ENCODE results near the gene C3orf62. TPM values are rescaled to one million over a fixed set of nuclear protein-coding genes. Genes with fewer than 3 reads are reported as not detected.

C3orf62 gene
- total and polyA plus RNA-seq, 10 of the 15 experiments (the other 5 are each of a cell fraction or from before 2014, with no cell fraction given), result 2.7 to 7.5 (median 4.2) TPM

GRCh38 chr3:49238274-49239127 is 38.5 kb downstream of the C3orf62 start (continued):
- peak; percentile 61 to 82 for TF ChIP-seq BHLHE40 (IDR thresholded peaks at IDR 0.05; ENCODE audit: borderline replicate concordance in 1 of 2, low read depth in 2 of 2, low read length in 1 of 2)
- no peak for TF ChIP-seq EGR1 (IDR thresholded peaks at IDR 0.05; ENCODE audit: borderline replicate concordance in 1 of 2, low read depth in 2 of 2, low read length in 2 of 2)
- no peak for TF ChIP-seq CEBPZ (IDR thresholded peaks at IDR 0.05; ENCODE audit: low read depth, low read length)
- peak; percentile 83 for TF ChIP-seq PBX3 (IDR thresholded peaks at IDR 0.05; ENCODE audit: insufficient replicate concordance, low read depth, low read length)
- TF ChIP-seq EED (IDR thresholded peaks at IDR 0.05; ENCODE audit: low read depth), result no peak
- TF ChIP-seq SKIL (IDR thresholded peaks at IDR 0.05; ENCODE audit: low read depth, poor library complexity, severe bottlenecking), result no peak
- TF ChIP-seq POU2F2 (IDR thresholded peaks at IDR 0.05; ENCODE audit: borderline replicate concordance, low read depth, low read length), result 0 out of 3 replicates have a peak, but pooled peaks have one; percentile 19
- peak; percentile 58; the same call in 1 of the 2 replicates for TF ChIP-seq TCF12 (IDR thresholded peaks at IDR 0.05; ENCODE audit: low read depth, low read length)
- TF ChIP-seq SPI1 (IDR thresholded peaks at IDR 0.05; ENCODE audit: borderline replicate concordance, insufficient read depth, low read depth, low read length), result no peak
- TF ChIP-seq RAD51 (IDR thresholded peaks at IDR 0.05), result peak; percentile 32; the same call in 1 of the 2 replicates

Measured in GM12878 (cell line).